Upper lobe of left lung (tissue), 6 donors: Measurements from ENCODE around the gene FAM89A. TPM values are rescaled to one million over a fixed set of nuclear protein-coding genes. Genes with fewer than 3 reads are reported as not detected.
"Not testable (repeated sequence)": the region's sequence is repeated elsewhere in the genome, so short reads cannot be mapped to it uniquely, and the experiment has no call there.

Source experiments
- ATAC-seq, 2 donors: fragments of 200-7000 bp; cut with Tn5 transposase; one replicate each; pipeline ENCODE4 v1.9.1; 2022; ENCODE audit warnings: mild to moderate bottlenecking in 2 of 2, moderate library complexity in 2 of 2; ENCODE audit not compliant: low FRiP score in 2 of 2
- DNase-seq, 2 donors: peaks; one replicate each; pipeline ENCODE4 v3.0.0-alpha.2; 2019 to 2020
- H3K27ac ChIP-seq, 4 donors: fragments of 200-600 bp; sonication (generic); one replicate each; pipeline ENCODE4 v1.5.1; 2016 to 2019
- H3K27me3 ChIP-seq, 4 donors: fragments of 200-600 bp; sonication (generic); one replicate each; pipeline ENCODE4 v1.5.1; 2017 to 2019
- H3K36me3 ChIP-seq, 4 donors: fragments of 200-600 bp; sonication (generic); one replicate each; pipeline ENCODE4 v1.5.1; 2016 to 2019
- H3K4me1 ChIP-seq, 4 donors: fragments of 200-600 bp; sonication (generic); one replicate each; pipeline ENCODE4 v1.5.1; 2018 to 2019
- H3K4me3 ChIP-seq, 4 donors: fragments of 200-600 bp; sonication (generic); one replicate each; pipeline ENCODE4 v1.5.1; 2017 to 2019; ENCODE audit warnings: mild to moderate bottlenecking in 2 of 4, moderate library complexity in 1 of 4
- H3K9me3 ChIP-seq, 4 donors: fragments of 200-600 bp; sonication (generic); one replicate each; pipeline ENCODE4 v1.5.1; 2018 to 2019
- CTCF ChIP-seq, 6 experiments: fragments of 450-650 bp in 4 of 6; fragments of 200-600 bp in 2 of 6; sonication (generic) in 2 of 6; IDR thresholded peaks; one replicate each; pipeline ENCODE4 v1.5.1; 2016 to 2019; ENCODE audit warnings: antibody characterized with exemption in 6 of 6
- EP300 ChIP-seq, 4 donors: sonication (generic); formaldehyde crosslinking; IDR thresholded peaks; one replicate each; pipeline ENCODE4 v1.5.1; 2017; ENCODE audit warnings: antibody characterized with exemption in 4 of 4, control low read depth in 2 of 4
- POLR2A ChIP-seq, 4 donors: fragments of 450-650 bp; IDR thresholded peaks; one replicate each; pipeline ENCODE4 v1.5.1; 2016 to 2017; ENCODE audit warnings: antibody characterized with exemption in 4 of 4, mild to moderate bottlenecking in 2 of 4
- POLR2AphosphoS5 ChIP-seq, 2 donors: sonication (generic); formaldehyde crosslinking; IDR thresholded peaks; one replicate each; pipeline ENCODE4 v1.5.1; 2017; ENCODE audit warnings: antibody characterized with exemption in 2 of 2
- WGBS, 2 donors: methylation state at CpG; one replicate each; pipeline ENCODE4 v1.1.5; 2017 to 2018; 5-methylcytosine and 5-hydroxymethylcytosine counted together
- total RNA-seq, 6 donors: library from RNA; depleted of rRNA in 4 of 6; stranded (reverse); fragments of >200 nt in 4 of 6; gene quantifications; one replicate each; pipeline versions ENCODE4 v1.1.0 to v1.2.1, GENCODE V29; 2016 to 2021
- donor health status: DM: no; HTN: no; CAD: no; lungs with moderate emphysema.
- donor health status: DM: no; HTN: yes; CAD: no; lungs with severe emphysema.

Gene FAM89A
- total RNA-seq, 6 donors from 2014 or later, result 17.8 to 64.5 (median 39.3) TPM

GRCh38 chr1:230987448-230987847 is 52.6 kb downstream of the FAM89A start:
- ATAC-seq (no peak), DNase-seq (no peak)
- TF ChIP-seq EP300 (IDR thresholded peaks at IDR 0.05), result no peak
- TF ChIP-seq POLR2A (IDR thresholded peaks at IDR 0.05), result no peak
- no peak for TF ChIP-seq POLR2AphosphoS5 (IDR thresholded peaks at IDR 0.05)
- TF ChIP-seq CTCF (IDR thresholded peaks at IDR 0.05), result no peak
- H3K9me3 ChIP-seq, result no peaks in the 10 kb centered on the region
- WGBS, 2 donors, result 84 to 96% methylated on average over 3 of the region's 3 CpGs
- H3K27ac ChIP-seq, result no peak overlapping the region
- peaks cover 0 to 21% (median 4%) of the 10 kb centered on the region in 4 donors for H3K4me1 ChIP-seq
- H3K4me3 ChIP-seq, result no peak overlapping the region
- no peaks in the 10 kb centered on the region for H3K27me3 ChIP-seq
- peaks cover 0 to 14% (median 2%) of the 10 kb centered on the region in 4 donors for H3K36me3 ChIP-seq

GRCh38 chr1:230986976-230987375 is 53.1 kb downstream of the FAM89A start:
- 93% methylated on average over 7 of the region's 7 CpGs for WGBS, 2 donors
- TF ChIP-seq EP300 (IDR thresholded peaks at IDR 0.05), result no peak
- TF ChIP-seq POLR2A (IDR thresholded peaks at IDR 0.05), result no peak
- no peak for TF ChIP-seq POLR2AphosphoS5 (IDR thresholded peaks at IDR 0.05)
- TF ChIP-seq CTCF (IDR thresholded peaks at IDR 0.05), result no peak
- ATAC-seq (no peak), DNase-seq (no peak)
- H3K4me1 ChIP-seq, result peaks cover 0 to 18% (median 4%) of the 10 kb centered on the region in 4 donors
- H3K4me3 ChIP-seq, result no peak overlapping the region
- H3K36me3 ChIP-seq, result peaks cover 0 to 9% (median 0%) of the 10 kb centered on the region in 4 donors
- no peak overlapping the region for H3K27ac ChIP-seq
- H3K27me3 ChIP-seq, result no peaks in the 10 kb centered on the region
- no peaks in the 10 kb centered on the region for H3K9me3 ChIP-seq

DNA sequence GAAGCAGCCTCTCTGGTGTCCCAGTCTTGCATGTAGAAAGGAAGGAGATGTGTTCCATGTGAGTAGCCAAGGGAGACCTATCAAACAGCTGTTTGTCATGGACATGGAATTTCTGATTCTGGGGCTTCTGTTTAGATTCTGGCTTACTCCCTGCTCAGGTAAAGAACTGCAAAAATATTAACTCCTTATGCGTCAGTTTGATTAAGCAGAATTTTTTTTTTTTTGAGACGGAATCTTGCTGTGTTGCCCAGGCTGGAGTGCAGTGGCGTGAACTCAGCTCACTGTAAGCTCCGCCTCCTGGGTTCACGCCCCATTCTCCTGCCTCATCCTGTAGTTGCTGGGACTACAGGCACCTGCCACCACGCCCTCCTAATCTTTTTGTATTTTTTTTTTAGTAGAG is 54.3 kb downstream of the FAM89A start:
- WGBS, 2 donors, result 96 to 98% methylated on average over 6 of the region's 6 CpGs
- H3K27ac ChIP-seq, result peak overlapping the region in 1 of 4 donors; percentile 19
- no peak for TF ChIP-seq POLR2A (IDR thresholded peaks at IDR 0.05)
- TF ChIP-seq EP300 (IDR thresholded peaks at IDR 0.05), result no peak
- TF ChIP-seq POLR2AphosphoS5 (IDR thresholded peaks at IDR 0.05), result no peak
- no peak for TF ChIP-seq CTCF (IDR thresholded peaks at IDR 0.05)
- DNase-seq (no peak), ATAC-seq (no peak)
- no peaks in the 10 kb centered on the region for H3K9me3 ChIP-seq
- no peak overlapping the region for H3K4me3 ChIP-seq
- H3K27me3 ChIP-seq, result no peaks in the 10 kb centered on the region
- H3K4me1 ChIP-seq, result peaks cover 0 to 17% (median 2%) of the 10 kb centered on the region in 4 donors
- peaks cover 0 to 6% (median 0%) of the 10 kb centered on the region in 4 donors for H3K36me3 ChIP-seq

GRCh38 chr1:230984622-230985515 is 55.2 kb downstream of the FAM89A start:
- Histone ChIP-seq H3K27ac (peak overlapping the region in 1 of 4 donors; percentile 19), H3K4me1 (peaks cover 0 to 20% (median 7%) of the 10 kb centered on the region in 4 donors)
- not testable (repeated sequence) for H3K27me3 ChIP-seq, DNase-seq, H3K9me3 ChIP-seq, H3K36me3 ChIP-seq, H3K4me3 ChIP-seq
- WGBS, 2 donors, result 62 to 70% methylated on average over 10 of the region's 10 CpGs
- peak in 1 of 2 donors; percentile 46 for ATAC-seq

GRCh38 chr1:230983811-230984210 is 56.2 kb downstream of the FAM89A start:
- peak overlapping the region in 1 of 4 donors; percentile 40 for H3K27ac ChIP-seq
- H3K9me3 ChIP-seq, result no peaks in the 10 kb centered on the region
- H3K36me3 ChIP-seq, result no peaks in the 10 kb centered on the region
- DNase-seq (no peak), ATAC-seq (no peak)
- H3K4me3 ChIP-seq, result no peak overlapping the region
- WGBS, 2 donors, result 83 to 86% methylated on average over 5 of the region's 5 CpGs
- no peaks in the 10 kb centered on the region for H3K27me3 ChIP-seq
- TF ChIP-seq EP300 (IDR thresholded peaks at IDR 0.05) (no peak), CTCF (IDR thresholded peaks at IDR 0.05) (no peak), POLR2A (IDR thresholded peaks at IDR 0.05) (no peak), POLR2AphosphoS5 (IDR thresholded peaks at IDR 0.05) (no peak)
- H3K4me1 ChIP-seq, result peaks cover 0 to 24% (median 13%) of the 10 kb centered on the region in 4 donors
